K562 (cell line): ENCODE results near the gene SLX4IP. TPM values are rescaled to one million over a fixed set of nuclear protein-coding genes. Genes with fewer than 3 reads are reported as not detected.

Experiments used
- ATAC-seq: fragments of 200-7000 bp; cut with Tn5 transposase; 3 replicates; pipeline ENCODE4 v1.9.1; 2020; ENCODE audit warnings: moderate library complexity
- BruUV-seq: library from RNA; stranded (reverse); fragments of 400-500 nt; replicated peaks from 2 replicates; lab custom pipeline; 2021; lab: Mats Ljungman, UMichigan
- CTCF ChIA-PET: fragments of 300-600 bp; formaldehyde crosslinking; extraction: SDS; loops from one replicate; lab custom pipeline; 2021; ENCODE audit warnings: low intra/inter-chr PET ratio; lab: Yijun Ruan, JAX
- POLR2A ChIA-PET: fragments of 300-600, 350-650 bp; sonication (Branson Sonifier 250); formaldehyde crosslinking; extraction: SDS; loops from one replicate; lab custom pipeline; 2021; ENCODE audit warnings: antibody characterized with exemption, inconsistent platforms; lab: Yijun Ruan, JAX
- DNase-seq, 4 experiments: peaks; one replicate each; pipeline versions ENCODE4 v3.0.0 to v3.0.0-alpha.2; 2011 to 2018; ENCODE audit warnings: low spot score in 3 of 4, mixed read lengths in 3 of 4; ENCODE audit errors: extremely low read depth in 1 of 4
- FAIRE-seq: peaks from 2 replicates; lab custom pipeline; 2011; peaks lifted over from hg19 to GRCh38; lab: Jason Lieb, UNC
- H2AFZ ChIP-seq: 2 replicates; pipeline ENCODE4 v1.6.0; 2011; ENCODE audit warnings: low read depth, low read length, control low read depth, inconsistent platforms
- H3K27ac ChIP-seq: fragments of 200-600 bp; 3 replicates; pipeline ENCODE4 v1.8.0; 2011; ENCODE audit warnings: low read depth, mild to moderate bottlenecking, control low read depth, inconsistent platforms, low read length, moderate library complexity, mixed read lengths; ENCODE audit errors: extremely low read depth
- H3K27me3 ChIP-seq, 2 experiments: fragments of 300-600 bp in 1 of 2; 2 replicates in 1 of 2; 3 replicates in 1 of 2; pipeline versions ENCODE4 v1.6.0 to v1.8.0; 2011; ENCODE audit warnings: inconsistent platforms in 2 of 2, low read length in 2 of 2, mild to moderate bottlenecking in 1 of 2, mixed read lengths in 1 of 2, moderate library complexity in 1 of 2; ENCODE audit not compliant: control insufficient read depth in 2 of 2, insufficient read depth in 2 of 2
- H3K36me3 ChIP-seq: fragments of 300-600 bp; 3 replicates; pipeline ENCODE4 v1.8.0; 2011; ENCODE audit warnings: mild to moderate bottlenecking, low read length, inconsistent platforms; ENCODE audit not compliant: control insufficient read depth, insufficient read depth
- H3K4me1 ChIP-seq, 2 experiments: fragments of 200-600 bp in 1 of 2; replicated peaks in 1 of 2; 2 replicates in 1 of 2; 3 replicates in 1 of 2; pipeline versions ENCODE4 v1.5.1 to v1.8.0; 2011; ENCODE audit warnings: inconsistent platforms in 2 of 2, low read length in 2 of 2, mild to moderate bottlenecking in 1 of 2, mixed read lengths in 1 of 2, moderate library complexity in 1 of 2; ENCODE audit not compliant: control insufficient read depth in 2 of 2, insufficient read depth in 2 of 2
- H3K4me2 ChIP-seq: 2 replicates; pipeline ENCODE4 v1.6.1; 2011; ENCODE audit warnings: low read length, control low read depth, inconsistent platforms, mixed read lengths; ENCODE audit not compliant: insufficient read depth
- H3K4me3 ChIP-seq: fragments of 200-600 bp; sonication (generic), shearing (Covaris generic); 2 replicates; pipeline ENCODE4 v1.5.1; 2016; ENCODE audit warnings: control low read depth, inconsistent platforms
- H3K79me2 ChIP-seq: fragments of 200-600 bp; 3 replicates; pipeline ENCODE4 v1.8.0; 2011; ENCODE audit warnings: low read length, inconsistent platforms; ENCODE audit not compliant: control insufficient read depth, insufficient read depth
- H3K9ac ChIP-seq, 2 experiments: 2 replicates each; pipeline versions ENCODE4 v1.6.0 to v1.6.1; 2011; ENCODE audit warnings: low read depth in 2 of 2, low read length in 2 of 2, control low read depth in 1 of 2, inconsistent platforms in 1 of 2, mild to moderate bottlenecking in 1 of 2, mixed read lengths in 1 of 2; ENCODE audit not compliant: insufficient read depth in 1 of 2
- H3K9me1 ChIP-seq: one replicate; pipeline ENCODE4 v1.6.0; 2011; ENCODE audit warnings: inconsistent platforms, mild to moderate bottlenecking, low read length, moderate library complexity; ENCODE audit not compliant: control insufficient read depth, insufficient read depth
- H3K9me3 ChIP-seq: replicated peaks from 2 replicates; pipeline ENCODE4 v1.5.1; 2011; ENCODE audit warnings: low read depth, low read length, inconsistent platforms; ENCODE audit not compliant: control insufficient read depth, insufficient read depth
- H4K20me1 ChIP-seq: replicated peaks from 2 replicates; pipeline ENCODE4 v1.6.1; 2011; ENCODE audit warnings: low read length, inconsistent platforms, mixed read lengths; ENCODE audit not compliant: control insufficient read depth, insufficient read depth
- C11orf30 ChIP-seq: fragments of 450-650 bp; IDR thresholded peaks from 2 replicates; pipeline ENCODE4 v1.6.1; 2016; ENCODE audit warnings: low read depth, mild to moderate bottlenecking
- CBFA2T3 ChIP-seq: fragments of 450-650 bp; IDR thresholded peaks from 2 replicates; pipeline ENCODE4 v1.6.1; 2017
- DPF2 ChIP-seq: fragments of 450-650 bp; IDR thresholded peaks from 2 replicates; pipeline ENCODE4 v1.6.1; 2016
- GABPB1 ChIP-seq: sonication (generic); formaldehyde crosslinking; IDR thresholded peaks from 2 replicates; pipeline ENCODE4 v1.8.0; 2022; ENCODE audit warnings: mild to moderate bottlenecking, missing genetic modification reagents
- MED1 ChIP-seq: sonication (generic); formaldehyde crosslinking; IDR thresholded peaks from 2 replicates; pipeline ENCODE4 v1.8.1; 2023; ENCODE audit warnings: missing genetic modification reagents, borderline replicate concordance
- NFE2 ChIP-seq: IDR thresholded peaks from 2 replicates; pipeline ENCODE4 v1.6.1; 2014; ENCODE audit warnings: antibody characterized with exemption, low read depth
- NFYB ChIP-seq: IDR thresholded peaks from 2 replicates; pipeline ENCODE4 v1.6.1; 2011; ENCODE audit warnings: mild to moderate bottlenecking, moderate library complexity; ENCODE audit not compliant: insufficient read length; ENCODE audit errors: extremely low read depth
- RAD51 ChIP-seq: fragments of 450-650 bp; IDR thresholded peaks from 2 replicates; pipeline ENCODE4 v1.7.1; 2016; ENCODE audit warnings: low read depth, mild to moderate bottlenecking, borderline replicate concordance
- SNRNP70 ChIP-seq: fragments of 200-400 bp; formaldehyde crosslinking; optimal IDR thresholded peaks from 2 replicates; pipeline ENCODE3; 2017; ENCODE audit warnings: low read depth, low read length
- SRF ChIP-seq, 2 experiments: fragments of 250-450, 450-650 bp in 1 of 2; sonication (Bioruptor Pico) in 1 of 2; sonication (generic) in 1 of 2; formaldehyde crosslinking; IDR thresholded peaks; 2 replicates each; pipeline versions ENCODE4 v1.5.0 to v1.5.1; 2020 to 2022; ENCODE audit warnings: mild to moderate bottlenecking in 1 of 2, missing genetic modification reagents in 1 of 2
- STAT5B ChIP-seq: fragments of 250-450 bp; sonication (Bioruptor Pico); IDR thresholded peaks from 2 replicates; pipeline ENCODE4 v1.8.0; 2021; ENCODE audit warnings: mild to moderate bottlenecking, inconsistent platforms
- TEAD1 ChIP-seq, 2 experiments: fragments of 450-650 bp in 1 of 2; sonication (generic) in 1 of 2; formaldehyde crosslinking; IDR thresholded peaks; 2 replicates each; pipeline versions ENCODE4 v1.4.0 to v1.8.0; 2020 to 2022; ENCODE audit warnings: mild to moderate bottlenecking in 2 of 2, missing genetic modification reagents in 1 of 2
- THRA ChIP-seq: fragments of 450-650 bp; IDR thresholded peaks from 2 replicates; pipeline ENCODE4 v1.6.1; 2017; ENCODE audit warnings: mild to moderate bottlenecking, moderate library complexity
- ZFP36 ChIP-seq: fragments of 150-350 bp; IDR thresholded peaks from 2 replicates; pipeline ENCODE4 v1.6.1; 2018; ENCODE audit warnings: low read length, low read depth; ENCODE audit not compliant: partially characterized antibody
- ZNF24 ChIP-seq: fragments of 450-650 bp; IDR thresholded peaks from 2 replicates; pipeline ENCODE4 v1.6.1; 2016
- ZNF347 ChIP-seq: fragments of 450-650 bp; formaldehyde crosslinking; IDR thresholded peaks from 2 replicates; pipeline ENCODE4 v1.4.0; 2020; ENCODE audit warnings: low read depth, mild to moderate bottlenecking, moderate library complexity
- WGBS: fragments of 100-300 bp; shearing (Covaris generic); methylation state at CpG from one replicate; pipeline ENCODE4 v1.1.6; 2016; ENCODE audit warnings: low coverage, mixed read lengths; ENCODE audit not compliant: insufficient coverage; ENCODE audit errors: missing lambda C conversion rate; 5-methylcytosine and 5-hydroxymethylcytosine counted together
- in situ Hi-C: fragments of 300-500 bp; cut with MboI; formaldehyde crosslinking; loops from 4 replicates; pipeline ENCODE4 v1.15.0; 2018; ENCODE audit warnings: inconsistent platforms, mixed read lengths
- intact Hi-C: fragments of 100-400 bp; cut with micrococcal nuclease; formaldehyde crosslinking; loops from 2 replicates; pipeline ENCODE4 v1.14.2; 2022
- polyA plus RNA-seq, 8 experiments: library from polyadenylated mRNA; depleted of rRNA in 4 of 8; stranded (reverse) in 5 of 8; unstranded in 3 of 8; fragments of >200 nt; fragmentation: Nextera tagmentation in 2 of 8; fragmentation: Illumina TruSeq in 1 of 8; extraction: Ambion mirVana in 2 of 8; extraction: Trizol in 1 of 8; gene quantifications; 2 replicates each; pipeline versions ENCODE4 v1.2.1 to v1.2.3, GENCODE V29; 2011 to 2014; ENCODE audit warnings: inconsistent platforms in 1 of 8, missing spikeins in 1 of 8
- total RNA-seq, 7 experiments: library from RNA; depleted of rRNA in 6 of 7; stranded (reverse); fragments of >200 nt in 6 of 7; fragmentation: Illumina TruSeq in 2 of 7; extraction: Trizol in 2 of 7; gene quantifications; 2 replicates each; pipeline versions ENCODE4 v1.2.1 to v1.2.3, GENCODE V29; 2011 to 2021; ENCODE audit warnings: low replicate concordance in 1 of 7
- TF ChIP-seq, protein P1 (sequence below): fragments of 250-450 bp; sonication (Bioruptor Pico); IDR thresholded peaks from 2 replicates; pipeline ENCODE4 v1.6.1; 2021; ENCODE audit warnings: mild to moderate bottlenecking

The SLX4IP gene
- total and polyA plus RNA-seq, 9 of the 15 experiments (the other 6 are each of a cell fraction or from before 2014, with no cell fraction given) = 1.5 to 5.9 (median 3.5) TPM

DNA sequence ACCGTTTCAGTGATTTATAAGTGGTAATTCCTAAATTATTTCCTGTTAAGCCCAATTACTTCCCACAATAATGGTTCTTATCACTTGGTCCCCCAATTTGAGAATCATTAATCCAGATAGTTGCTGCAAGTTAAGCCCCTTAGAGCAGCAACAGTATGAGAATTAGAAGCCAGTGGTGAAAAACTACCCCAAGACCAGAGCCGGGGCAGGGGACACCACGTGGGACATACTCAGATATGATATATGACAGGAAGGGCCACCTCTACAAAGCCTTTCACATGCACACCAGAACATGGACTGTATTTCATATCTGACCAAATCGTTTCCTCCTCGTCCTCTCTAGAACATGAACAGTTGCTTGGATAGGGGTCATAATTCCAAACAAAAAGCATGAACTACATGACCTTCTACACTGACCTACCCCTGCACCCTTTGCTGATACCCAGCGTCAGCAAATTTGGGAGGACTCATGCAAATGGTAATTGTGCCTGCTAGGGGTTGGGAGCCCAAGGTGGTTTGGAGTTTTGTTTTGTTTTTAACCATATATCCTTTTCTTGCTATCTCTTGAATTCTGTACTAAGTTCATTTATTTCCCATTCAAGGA lies 234.8 kb downstream of the SLX4IP start:
- no TSS peak for BruUV-seq
- Histone ChIP-seq H3K79me2 (no peaks in the 10 kb centered on the region), H3K27me3 (peaks cover 1 to 42% of the 10 kb centered on the region in 2 experiments), H3K4me2 (no peak overlapping the region), H3K27ac (no peak overlapping the region), H3K9ac (no peak overlapping the region), H3K9me3 (no peaks in the 10 kb centered on the region), H3K9me1 (no peaks in the 10 kb centered on the region), H4K20me1 (no peaks in the 10 kb centered on the region), H3K36me3 (no peaks in the 10 kb centered on the region), H2AFZ (no peak overlapping the region), H3K4me3 (no peak overlapping the region), H3K4me1 (peaks cover 0 to 35% of the 10 kb centered on the region in 2 experiments; a peak in 2 of 5 replicates)
- ATAC-seq (no peak), DNase-seq (no peak), FAIRE-seq (no peak)
- intact Hi-C loops = no loop called here
- TF ChIP-seq CBFA2T3 (no peak), THRA (no peak), MED1 (no peak), TEAD1 (CRISPR knock-in tag; IDR thresholded peaks at IDR 0.05) (no peak), C11orf30 (no peak), STAT5B (CRISPR knock-in tag) (no peak), ZFP36 (no peak), ZNF347 (CRISPR knock-in tag) (no peak), GABPB1 (CRISPR knock-in tag) (no peak), DPF2 (no peak), NFE2 (no peak), NFYB (no peak), ZNF24 (no peak), SNRNP70 (no peak), SRF (CRISPR knock-in tag; IDR thresholded peaks at IDR 0.05) (no peak), RAD51 (no peak)
- TF ChIP-seq, protein P1, sequence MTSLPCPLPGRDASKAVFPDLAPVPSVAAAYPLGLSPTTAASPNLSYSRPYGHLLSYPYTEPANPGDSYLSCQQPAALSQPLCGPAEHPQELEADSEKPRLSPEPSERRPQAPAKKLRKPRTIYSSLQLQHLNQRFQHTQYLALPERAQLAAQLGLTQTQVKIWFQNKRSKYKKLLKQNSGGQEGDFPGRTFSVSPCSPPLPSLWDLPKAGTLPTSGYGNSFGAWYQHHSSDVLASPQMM (CRISPR knock-in tag) = no peak
- CTCF ChIA-PET = no interaction called here
- POLR2A ChIA-PET = no interaction called here
- 0% methylated on average over 6 of the region's 6 CpGs for WGBS
- in situ Hi-C loops = no loop called here
